ENCODE data around the gene DOCK1.

DOCK1 gene

GRCh38 chr10:127368929-127369328 lies 463.7 kb downstream of the DOCK1 start:
- Histone ChIP-seq H3K4me1 (ENCODE audit: control insufficient read depth, insufficient read depth, low read length) (no peaks in the 10 kb centered on the region), H3K9me3 (ENCODE audit: control insufficient read depth, insufficient read depth, low read length) (no peaks in the 10 kb centered on the region), H3K36me3 (ENCODE audit: control insufficient read depth, insufficient read depth, low read length) (peaks cover 3% of the 10 kb centered on the region; the same call in 1 of the 2 replicates), H3K27ac (ENCODE audit: low read depth, low read length) (no peak overlapping the region), H3K27me3 (ENCODE audit: control insufficient read depth, insufficient read depth, low read length) (no peaks in the 10 kb centered on the region), H3K4me3 (ENCODE audit: low read depth, low read length) (no peak overlapping the region), H3K9ac (ENCODE audit: low read depth, low read length) (no peak overlapping the region)

- no peaks in the 10 kb centered on the region for H3K27me3 ChIP-seq (ENCODE audit: control insufficient read depth, insufficient read depth, low read length)
- no peak overlapping the region for H3K4me3 ChIP-seq (ENCODE audit: low read depth, low read length)
- no peak overlapping the region for H3K27ac ChIP-seq (ENCODE audit: low read depth, low read length)
- no peak overlapping the region for H3K9ac ChIP-seq (ENCODE audit: low read depth, low read length)
- H3K36me3 ChIP-seq (ENCODE audit: control insufficient read depth, insufficient read depth, low read length): peaks cover 18% of the 10 kb centered on the region
- no peaks in the 10 kb centered on the region for H3K9me3 ChIP-seq (ENCODE audit: control insufficient read depth, insufficient read depth, low read length)
- H3K4me1 ChIP-seq (ENCODE audit: control insufficient read depth, insufficient read depth, low read length): no peaks in the 10 kb centered on the region
Observed at GRCh38 chr10:127370601-127371000, 465.4 kb downstream of the DOCK1 start.

GRCh38 chr10:127372361-127372760 lies 467.1 kb downstream of the DOCK1 start:
- Histone ChIP-seq H3K36me3 (ENCODE audit: control insufficient read depth, insufficient read depth, low read length) (peaks cover 18% of the 10 kb centered on the region), H3K27me3 (ENCODE audit: control insufficient read depth, insufficient read depth, low read length) (no peaks in the 10 kb centered on the region), H3K4me1 (ENCODE audit: control insufficient read depth, insufficient read depth, low read length) (no peaks in the 10 kb centered on the region), H3K27ac (ENCODE audit: low read depth, low read length) (no peak overlapping the region), H3K9ac (ENCODE audit: low read depth, low read length) (no peak overlapping the region), H3K4me3 (ENCODE audit: low read depth, low read length) (no peak overlapping the region), H3K9me3 (ENCODE audit: control insufficient read depth, insufficient read depth, low read length) (no peaks in the 10 kb centered on the region)

- Histone ChIP-seq H3K9ac (ENCODE audit: low read depth, low read length) (no peak overlapping the region), H3K4me3 (ENCODE audit: low read depth, low read length) (no peak overlapping the region), H3K36me3 (ENCODE audit: control insufficient read depth, insufficient read depth, low read length) (peaks cover 18% of the 10 kb centered on the region), H3K4me1 (ENCODE audit: control insufficient read depth, insufficient read depth, low read length) (no peaks in the 10 kb centered on the region), H3K27ac (ENCODE audit: low read depth, low read length) (no peak overlapping the region), H3K27me3 (ENCODE audit: control insufficient read depth, insufficient read depth, low read length) (no peaks in the 10 kb centered on the region), H3K9me3 (ENCODE audit: control insufficient read depth, insufficient read depth, low read length) (no peaks in the 10 kb centered on the region)
Observed at GRCh38 chr10:127374074-127374680, 468.9 kb downstream of the DOCK1 start.

GRCh38 chr10:127374901-127375300 lies 469.7 kb downstream of the DOCK1 start:
- Histone ChIP-seq H3K9me3 (ENCODE audit: control insufficient read depth, insufficient read depth, low read length) (no peaks in the 10 kb centered on the region), H3K4me3 (ENCODE audit: low read depth, low read length) (no peak overlapping the region), H3K36me3 (ENCODE audit: control insufficient read depth, insufficient read depth, low read length) (peaks cover 18% of the 10 kb centered on the region), H3K27ac (ENCODE audit: low read depth, low read length) (no peak overlapping the region), H3K4me1 (ENCODE audit: control insufficient read depth, insufficient read depth, low read length) (no peaks in the 10 kb centered on the region), H3K9ac (ENCODE audit: low read depth, low read length) (no peak overlapping the region), H3K27me3 (ENCODE audit: control insufficient read depth, insufficient read depth, low read length) (no peaks in the 10 kb centered on the region)

GRCh38 chr10:127375461-127375860 lies 470.2 kb downstream of the DOCK1 start:
- Histone ChIP-seq H3K27me3 (ENCODE audit: control insufficient read depth, insufficient read depth, low read length) (no peaks in the 10 kb centered on the region), H3K36me3 (ENCODE audit: control insufficient read depth, insufficient read depth, low read length) (peaks cover 18% of the 10 kb centered on the region), H3K9me3 (ENCODE audit: control insufficient read depth, insufficient read depth, low read length) (no peaks in the 10 kb centered on the region), H3K9ac (ENCODE audit: low read depth, low read length) (no peak overlapping the region), H3K27ac (ENCODE audit: low read depth, low read length) (no peak overlapping the region), H3K4me1 (ENCODE audit: control insufficient read depth, insufficient read depth, low read length) (no peaks in the 10 kb centered on the region), H3K4me3 (ENCODE audit: low read depth, low read length) (no peak overlapping the region)

- Histone ChIP-seq H3K4me1 (ENCODE audit: control insufficient read depth, insufficient read depth, low read length) (no peaks in the 10 kb centered on the region), H3K27ac (ENCODE audit: low read depth, low read length) (no peak overlapping the region), H3K36me3 (ENCODE audit: control insufficient read depth, insufficient read depth, low read length) (peaks cover 18% of the 10 kb centered on the region), H3K4me3 (ENCODE audit: low read depth, low read length) (no peak overlapping the region), H3K9me3 (ENCODE audit: control insufficient read depth, insufficient read depth, low read length) (no peaks in the 10 kb centered on the region), H3K9ac (ENCODE audit: low read depth, low read length) (no peak overlapping the region), H3K27me3 (ENCODE audit: control insufficient read depth, insufficient read depth, low read length) (no peaks in the 10 kb centered on the region)
Observed at GRCh38 chr10:127376071-127376470, 470.8 kb downstream of the DOCK1 start.

GRCh38 chr10:127378628-127379027 lies 473.4 kb downstream of the DOCK1 start:
- H3K9me3 ChIP-seq (ENCODE audit: control insufficient read depth, insufficient read depth, low read length): no peaks in the 10 kb centered on the region
- no peaks in the 10 kb centered on the region for H3K27me3 ChIP-seq (ENCODE audit: control insufficient read depth, insufficient read depth, low read length)
- no peaks in the 10 kb centered on the region for H3K4me1 ChIP-seq (ENCODE audit: control insufficient read depth, insufficient read depth, low read length)
- H3K9ac ChIP-seq (ENCODE audit: low read depth, low read length): no peak overlapping the region
- H3K36me3 ChIP-seq (ENCODE audit: control insufficient read depth, insufficient read depth, low read length): peaks cover 24% of the 10 kb centered on the region
- H3K27ac ChIP-seq (ENCODE audit: low read depth, low read length): no peak overlapping the region
- H3K4me3 ChIP-seq (ENCODE audit: low read depth, low read length): no peak overlapping the region

- Histone ChIP-seq H3K27ac (ENCODE audit: low read depth, low read length) (no peak overlapping the region), H3K27me3 (ENCODE audit: control insufficient read depth, insufficient read depth, low read length) (no peaks in the 10 kb centered on the region), H3K4me3 (ENCODE audit: low read depth, low read length) (no peak overlapping the region), H3K36me3 (ENCODE audit: control insufficient read depth, insufficient read depth, low read length) (peaks cover 5% of the 10 kb centered on the region), H3K9ac (ENCODE audit: low read depth, low read length) (no peak overlapping the region), H3K9me3 (ENCODE audit: control insufficient read depth, insufficient read depth, low read length) (no peaks in the 10 kb centered on the region), H3K4me1 (ENCODE audit: control insufficient read depth, insufficient read depth, low read length) (peaks cover 8% of the 10 kb centered on the region; the same call in 1 of the 2 replicates)
Observed at GRCh38 chr10:127384532-127384931, 479.3 kb downstream of the DOCK1 start.

GRCh38 chr10:127385066-127385465 lies 479.8 kb downstream of the DOCK1 start:
- H3K9ac ChIP-seq (ENCODE audit: low read depth, low read length): no peak overlapping the region
- peaks cover 5% of the 10 kb centered on the region for H3K36me3 ChIP-seq (ENCODE audit: control insufficient read depth, insufficient read depth, low read length)
- no peaks in the 10 kb centered on the region for H3K27me3 ChIP-seq (ENCODE audit: control insufficient read depth, insufficient read depth, low read length)
- no peak overlapping the region for H3K4me3 ChIP-seq (ENCODE audit: low read depth, low read length)
- peaks cover 8% of the 10 kb centered on the region; the same call in 1 of the 2 replicates for H3K4me1 ChIP-seq (ENCODE audit: control insufficient read depth, insufficient read depth, low read length)
- H3K27ac ChIP-seq (ENCODE audit: low read depth, low read length): no peak overlapping the region
- H3K9me3 ChIP-seq (ENCODE audit: control insufficient read depth, insufficient read depth, low read length): no peaks in the 10 kb centered on the region

GRCh38 chr10:127386606-127387327 lies 481.5 kb downstream of the DOCK1 start:
- Histone ChIP-seq H3K9ac (ENCODE audit: low read depth, low read length) (no peak overlapping the region), H3K27ac (ENCODE audit: low read depth, low read length) (no peak overlapping the region), H3K4me1 (ENCODE audit: control insufficient read depth, insufficient read depth, low read length) (peaks cover 8% of the 10 kb centered on the region; the same call in 1 of the 2 replicates), H3K36me3 (ENCODE audit: control insufficient read depth, insufficient read depth, low read length) (peaks cover 3% of the 10 kb centered on the region), H3K9me3 (ENCODE audit: control insufficient read depth, insufficient read depth, low read length) (no peaks in the 10 kb centered on the region), H3K4me3 (ENCODE audit: low read depth, low read length) (no peak overlapping the region), H3K27me3 (ENCODE audit: control insufficient read depth, insufficient read depth, low read length) (no peaks in the 10 kb centered on the region)

All from HUES48 (cell line).